Central memory CD8-positive, alpha-beta T cell (primary cell): Measurements from ENCODE around the gene ITM2A.
A peak's percentile ranks its signal among the peaks of the same experiment; 100 is the strongest.

Experiments
- ATAC-seq: fragments of 150-1000 bp; cut with Tn5 transposase; replicated peaks from 2 replicates; pipeline ENCODE4 v1.10.0; 2022; ENCODE audit warnings: mild to moderate bottlenecking, moderate FRiP score, moderate number of reproducible peaks; ENCODE audit not compliant: poor library complexity, severe bottlenecking; ENCODE audit errors: extremely low read depth
- DNase-seq, 2 donors: peaks; one replicate each; pipeline ENCODE4 v3.0.0; 2021; ENCODE audit warnings: low spot score in 2 of 2
- H3K27ac Mint-ChIP-seq: one replicate; pipeline ENCODE4 v1.8.0; 2022; ENCODE audit warnings: low read depth, mild to moderate bottlenecking, moderate library complexity, mixed read lengths
- H3K27me3 Mint-ChIP-seq: one replicate; pipeline ENCODE4 v1.8.0; 2022; ENCODE audit warnings: mixed read lengths
- H3K36me3 Mint-ChIP-seq: one replicate; pipeline ENCODE4 v1.8.0; 2022; ENCODE audit warnings: mild to moderate bottlenecking, moderate library complexity, mixed read lengths; ENCODE audit not compliant: insufficient read depth
- H3K4me1 Mint-ChIP-seq: one replicate; pipeline ENCODE4 v1.8.0; 2022; ENCODE audit warnings: mixed read lengths
- H3K4me3 Mint-ChIP-seq: one replicate; pipeline ENCODE4 v1.8.0; 2022; ENCODE audit warnings: mild to moderate bottlenecking, moderate library complexity, mixed read lengths
- H3K9me3 Mint-ChIP-seq: one replicate; pipeline ENCODE4 v1.8.0; 2022; ENCODE audit warnings: mixed read lengths

Gene ITM2A

GRCh38 chrX:79366873-79367749, at the start of gene ITM2A:
TSS of gene ITM2A (minus strand) at chrX:79367334. CDS start at chrX:79367215, 119 bp downstream.
- H3K27me3 Mint-ChIP-seq, result no peaks in the 10 kb centered on the region

DNA sequence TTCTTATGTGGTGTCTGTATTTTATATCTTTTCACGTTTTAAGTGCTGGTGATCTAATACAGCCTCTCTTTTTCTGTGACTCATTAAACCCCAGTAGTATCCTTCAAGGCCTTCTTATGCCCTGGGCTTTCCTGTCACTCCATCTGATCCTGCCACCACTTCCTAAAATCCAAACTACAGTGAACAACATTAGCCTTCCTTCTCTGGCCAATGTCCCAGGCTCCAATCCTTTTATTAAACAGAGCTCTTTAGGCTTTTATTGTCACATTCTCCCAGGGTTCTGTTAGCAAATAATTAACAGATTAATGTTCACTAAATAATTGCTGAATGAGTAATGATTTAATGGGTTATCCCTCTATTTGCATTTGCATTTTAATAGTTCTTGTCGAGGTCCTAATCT, 47.9 kb upstream of the ITM2A start:
- H3K4me3 Mint-ChIP-seq, result no peak overlapping the region
- H3K36me3 Mint-ChIP-seq, result no peaks in the 10 kb centered on the region
- no peaks in the 10 kb centered on the region for H3K9me3 Mint-ChIP-seq
- DNase-seq (no peak), ATAC-seq (no peak)
- H3K27ac Mint-ChIP-seq, result no peak overlapping the region
- no peaks in the 10 kb centered on the region for H3K4me1 Mint-ChIP-seq
- no peaks in the 10 kb centered on the region for H3K27me3 Mint-ChIP-seq

More at GRCh38 chrX:79366873-79367749, at the start of gene ITM2A:
- peak within 1 kb of the TSS; percentile 99 for H3K27ac Mint-ChIP-seq
- DNase-seq (peak; percentile 19 to 54), ATAC-seq (peak; percentile 81)
- peaks cover 20% of the 10 kb centered on the region for H3K36me3 Mint-ChIP-seq
- H3K4me1 Mint-ChIP-seq, result peaks cover 22% of the 10 kb centered on the region
- H3K9me3 Mint-ChIP-seq, result no peaks in the 10 kb centered on the region
- H3K4me3 Mint-ChIP-seq, result peak within 1 kb of the TSS; percentile 99

- no peaks in the 10 kb centered on the region for H3K27me3 Mint-ChIP-seq
- no peak overlapping the region for H3K4me3 Mint-ChIP-seq
- no peaks in the 10 kb centered on the region for H3K9me3 Mint-ChIP-seq
Measured at GRCh38 chrX:79413963-79414362, 46.8 kb upstream of the ITM2A start.

DNA sequence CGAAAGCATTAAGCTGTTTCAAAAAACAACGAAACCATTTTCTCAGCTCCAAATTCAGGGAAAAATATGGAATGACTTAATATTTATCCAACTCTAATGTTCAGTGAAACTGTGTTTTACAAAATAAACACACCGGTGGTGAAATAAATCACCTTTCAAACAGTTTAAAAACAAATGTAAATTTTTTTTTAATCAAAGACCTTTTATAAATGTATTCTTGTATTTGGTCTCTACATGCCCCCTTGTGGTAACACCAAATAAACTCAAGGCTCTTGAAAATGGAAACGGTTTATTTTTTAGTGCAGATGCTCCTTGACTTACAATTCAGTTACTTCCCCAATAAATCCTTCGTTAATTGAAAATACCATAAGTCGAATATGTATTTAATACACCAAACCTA, 45.8 kb upstream of the ITM2A start:
- peak overlapping the region; percentile 61 for H3K4me3 Mint-ChIP-seq
- peaks cover under 1% of the 10 kb centered on the region for H3K9me3 Mint-ChIP-seq
- H3K27me3 Mint-ChIP-seq, result no peaks in the 10 kb centered on the region
- no peak for ATAC-seq
- H3K36me3 Mint-ChIP-seq, result peaks cover 3% of the 10 kb centered on the region
- H3K27ac Mint-ChIP-seq, result peak overlapping the region; percentile 65
- DNase-seq, result no peak
- H3K4me1 Mint-ChIP-seq, result peaks cover 17% of the 10 kb centered on the region

More at GRCh38 chrX:79413963-79414362, 46.8 kb upstream of the ITM2A start:
- DNase-seq (no peak), ATAC-seq (no peak)
- Mint-ChIP-seq H3K27ac (no peak overlapping the region), H3K4me1 (peaks cover 9% of the 10 kb centered on the region), H3K36me3 (peaks cover under 1% of the 10 kb centered on the region)

GRCh38 chrX:79412166-79412565, 45.0 kb upstream of the ITM2A start:
- H3K27me3 Mint-ChIP-seq, result no peaks in the 10 kb centered on the region
- no peak overlapping the region for H3K27ac Mint-ChIP-seq
- peaks cover 3% of the 10 kb centered on the region for H3K36me3 Mint-ChIP-seq
- DNase-seq (no peak), ATAC-seq (no peak)
- H3K4me1 Mint-ChIP-seq, result peaks cover 21% of the 10 kb centered on the region
- H3K4me3 Mint-ChIP-seq, result peak overlapping the region; percentile 61
- H3K9me3 Mint-ChIP-seq, result peaks cover 6% of the 10 kb centered on the region

DNA sequence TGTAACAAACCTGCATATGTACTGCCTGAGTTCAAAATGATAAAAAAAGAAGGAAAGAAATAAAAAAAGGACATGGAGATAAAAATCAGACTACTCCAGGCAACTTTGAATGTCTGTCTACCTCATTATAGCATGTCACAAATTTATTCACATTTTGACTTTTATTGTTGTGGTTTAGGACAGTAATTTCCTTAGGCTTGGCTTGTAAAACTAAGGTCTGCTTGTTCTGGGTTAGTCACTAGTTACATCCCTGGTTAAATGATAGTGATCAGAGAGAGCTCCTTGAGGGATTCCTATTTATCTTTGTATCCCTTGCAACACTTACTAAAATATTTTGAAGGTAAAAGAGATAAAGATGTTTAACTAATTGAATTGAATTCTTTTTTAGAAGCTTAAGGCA, 42.5 kb upstream of the ITM2A start:
- ATAC-seq (no peak), DNase-seq (no peak)
- H3K4me3 Mint-ChIP-seq, result no peak overlapping the region
- H3K27me3 Mint-ChIP-seq, result no peaks in the 10 kb centered on the region
- peaks cover 3% of the 10 kb centered on the region for H3K36me3 Mint-ChIP-seq
- peaks cover 21% of the 10 kb centered on the region for H3K4me1 Mint-ChIP-seq
- peak overlapping the region; percentile 84 for H3K27ac Mint-ChIP-seq
- H3K9me3 Mint-ChIP-seq, result peaks cover 6% of the 10 kb centered on the region

DNA sequence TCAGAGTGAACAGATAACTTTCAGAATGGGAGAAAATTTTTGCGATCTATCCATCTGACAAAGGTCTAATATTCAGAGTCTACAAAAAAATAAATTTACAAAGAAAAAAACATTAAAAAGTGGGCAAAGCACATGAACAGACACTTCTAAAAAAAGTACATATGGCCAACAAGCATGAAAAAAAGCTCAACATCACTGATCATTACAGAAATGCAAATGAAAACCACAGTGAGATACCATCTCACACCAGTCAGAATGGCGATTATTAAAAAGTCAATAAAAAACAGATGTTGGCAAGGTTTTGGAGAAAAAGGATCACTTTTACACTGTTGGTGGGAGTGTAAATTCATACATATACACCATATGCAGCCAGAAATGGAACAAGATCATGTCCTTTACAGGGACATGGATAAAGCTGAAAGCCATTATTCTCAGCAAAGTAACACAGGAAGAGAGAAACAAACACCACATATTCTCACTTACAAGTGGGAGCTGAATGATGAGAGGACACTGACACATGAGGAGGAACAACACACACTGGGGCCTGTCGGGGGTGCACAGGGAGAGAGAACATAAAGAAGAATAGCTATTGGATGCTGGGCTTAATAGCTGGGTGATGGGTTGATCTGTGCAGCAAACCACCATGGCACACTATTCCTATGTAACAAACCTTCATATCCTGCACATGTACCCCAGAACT, 41.6 kb upstream of the ITM2A start:
- ATAC-seq, result peak; percentile 71
- H3K27ac Mint-ChIP-seq, result peak overlapping the region; percentile 84

GRCh38 chrX:79400623-79401022, 33.5 kb upstream of the ITM2A start:
- Mint-ChIP-seq H3K27ac (peak overlapping the region; percentile 84), H3K36me3 (peaks cover 2% of the 10 kb centered on the region), H3K27me3 (no peaks in the 10 kb centered on the region), H3K4me1 (peaks cover 6% of the 10 kb centered on the region), H3K4me3 (peak overlapping the region; percentile 32), H3K9me3 (no peaks in the 10 kb centered on the region)
- ATAC-seq (no peak), DNase-seq (no peak)

More for the DNA sequence above, 41.6 kb upstream of the ITM2A start:
- Mint-ChIP-seq H3K4me3 (peak overlapping the region; percentile 44), H3K27me3 (no peaks in the 10 kb centered on the region), H3K4me1 (peaks cover 21% of the 10 kb centered on the region), H3K9me3 (peaks cover 6% of the 10 kb centered on the region), H3K36me3 (peaks cover 3% of the 10 kb centered on the region)
- no peak for DNase-seq

DNA sequence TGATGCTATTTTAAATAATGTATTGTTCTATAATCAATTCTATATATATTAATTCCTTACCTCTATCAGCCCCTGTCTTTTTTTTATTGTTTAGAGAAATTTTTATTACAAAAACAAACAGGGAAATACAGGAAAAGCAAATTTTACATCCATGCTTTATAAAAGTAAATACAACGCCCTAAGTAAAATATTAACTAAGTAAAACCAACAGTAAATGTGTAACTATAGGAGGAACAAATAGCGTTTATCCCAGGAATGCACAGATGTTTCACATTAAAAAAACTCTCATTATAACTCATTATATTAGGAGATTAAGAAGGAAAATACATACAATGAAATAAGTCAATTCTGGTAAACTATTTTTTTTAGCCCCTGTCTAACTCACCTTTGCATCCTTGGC, 8.2 kb upstream of the ITM2A start:
- DNase-seq, result no peak
- ATAC-seq, result no peak
- Mint-ChIP-seq H3K4me3 (no peak overlapping the region), H3K4me1 (peaks cover 12% of the 10 kb centered on the region), H3K9me3 (no peaks in the 10 kb centered on the region), H3K27me3 (no peaks in the 10 kb centered on the region), H3K27ac (no peak overlapping the region), H3K36me3 (peaks cover 1% of the 10 kb centered on the region)

DNA sequence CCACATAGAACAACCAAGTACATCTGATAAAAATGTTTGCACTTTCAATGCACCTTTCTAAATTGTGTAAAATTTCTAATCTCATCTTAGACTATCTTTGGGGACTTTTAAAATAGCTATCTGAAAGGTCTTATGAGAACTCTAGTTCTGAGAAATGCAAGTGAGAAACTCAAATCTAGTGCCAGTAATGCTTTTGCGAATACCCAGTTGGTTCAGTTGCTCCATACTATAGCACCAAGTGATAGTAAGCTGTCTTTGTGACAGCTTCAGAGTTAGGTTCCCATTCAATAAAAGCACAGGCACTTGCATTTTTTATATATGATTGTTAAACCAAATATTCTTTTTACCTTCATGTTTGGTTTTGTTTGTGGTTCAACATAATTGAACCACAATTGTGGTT, 4.5 kb upstream of the ITM2A start:
- H3K27me3 Mint-ChIP-seq, result no peaks in the 10 kb centered on the region
- peaks cover 20% of the 10 kb centered on the region for H3K4me1 Mint-ChIP-seq
- no peak for ATAC-seq
- peaks cover 7% of the 10 kb centered on the region for H3K36me3 Mint-ChIP-seq
- no peak overlapping the region for H3K27ac Mint-ChIP-seq
- no peak for DNase-seq
- no peak overlapping the region for H3K4me3 Mint-ChIP-seq
- no peaks in the 10 kb centered on the region for H3K9me3 Mint-ChIP-seq

DNA sequence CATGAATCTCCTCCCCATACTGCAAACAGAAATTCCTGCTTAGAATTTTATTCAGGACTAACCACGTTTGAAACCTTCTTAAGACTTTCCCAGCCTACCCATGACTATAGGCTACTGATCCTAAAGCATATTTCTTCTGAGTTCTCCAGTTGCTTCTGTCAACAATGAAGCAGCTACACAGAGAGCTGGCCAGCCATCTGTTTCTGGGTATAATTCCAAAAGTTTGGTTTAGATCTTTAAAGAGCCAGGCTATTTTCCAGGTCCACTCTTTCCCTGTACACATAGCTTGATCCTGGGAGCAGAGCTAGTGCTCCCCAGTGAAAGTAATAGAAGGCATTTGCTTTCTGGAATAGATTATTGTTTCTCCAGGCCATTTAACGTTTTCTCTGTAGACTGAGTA, 4.0 kb upstream of the ITM2A start:
- H3K4me3 Mint-ChIP-seq, result no peak overlapping the region
- no peak overlapping the region for H3K27ac Mint-ChIP-seq
- H3K27me3 Mint-ChIP-seq, result no peaks in the 10 kb centered on the region
- H3K9me3 Mint-ChIP-seq, result no peaks in the 10 kb centered on the region
- H3K36me3 Mint-ChIP-seq, result peaks cover 10% of the 10 kb centered on the region
- DNase-seq (no peak), ATAC-seq (no peak)
- peaks cover 25% of the 10 kb centered on the region for H3K4me1 Mint-ChIP-seq

DNA sequence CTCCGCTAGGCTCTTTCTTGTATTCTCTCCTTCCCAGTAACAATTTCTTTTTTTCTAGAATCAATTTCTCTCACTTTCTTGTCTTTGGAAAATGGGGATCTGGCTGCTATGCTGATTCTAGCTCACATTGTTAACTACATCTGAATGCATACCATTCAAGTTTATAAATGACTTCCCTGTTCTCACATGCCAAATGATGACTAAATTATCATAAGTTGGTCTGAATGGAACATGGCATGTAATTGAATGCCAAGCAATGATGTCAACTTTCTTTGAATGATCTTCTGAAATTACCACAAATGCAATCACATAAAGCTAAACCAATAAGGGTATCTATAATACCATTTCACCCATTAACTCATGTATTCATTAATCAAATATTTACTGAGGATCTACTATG, 2.7 kb upstream of the ITM2A start:
- peaks cover 11% of the 10 kb centered on the region for H3K36me3 Mint-ChIP-seq
- H3K27me3 Mint-ChIP-seq, result no peaks in the 10 kb centered on the region
- no peak for ATAC-seq
- peak overlapping the region; percentile 29 for H3K27ac Mint-ChIP-seq
- no peaks in the 10 kb centered on the region for H3K9me3 Mint-ChIP-seq
- no peak overlapping the region for H3K4me3 Mint-ChIP-seq
- DNase-seq, result no peak
- peaks cover 25% of the 10 kb centered on the region for H3K4me1 Mint-ChIP-seq

DNA sequence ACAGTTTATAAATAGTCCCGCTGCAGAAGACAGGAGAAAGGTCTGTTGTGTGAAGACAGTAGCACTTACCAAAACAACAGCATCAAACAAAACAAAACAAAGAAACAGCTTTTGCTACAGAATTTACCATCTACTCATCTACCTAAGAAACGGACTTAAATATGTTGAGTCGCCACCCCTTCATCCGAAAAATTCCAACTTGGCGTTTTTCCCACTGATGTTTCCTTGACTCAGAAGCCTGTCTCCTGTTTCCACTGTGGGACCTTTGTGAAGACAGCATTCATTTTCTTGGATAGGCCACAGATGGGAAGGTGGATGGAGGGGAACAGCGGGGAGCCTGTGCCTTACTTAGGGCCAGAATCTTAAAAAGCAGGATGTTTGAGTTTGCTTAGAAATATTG, 1.3 kb upstream of the ITM2A start:
- Mint-ChIP-seq H3K27ac (peak overlapping the region; percentile 99), H3K36me3 (peaks cover 11% of the 10 kb centered on the region), H3K4me1 (peaks cover 17% of the 10 kb centered on the region), H3K27me3 (no peaks in the 10 kb centered on the region), H3K4me3 (peak overlapping the region; percentile 99), H3K9me3 (no peaks in the 10 kb centered on the region)
- DNase-seq, result no peak
- ATAC-seq, result no peak
